NCI-H1105 treated with DMSO at 0.1 percent for 48 hours (cell line): ENCODE measurements around the gene TXNL4A.

Experiments used
- DNase-seq: peaks from one replicate; lab custom pipeline; 2025; lab: John Stamatoyannopoulos, UW

The TXNL4A gene

GRCh38 chr18:79991494-79991893, 3.1 kb upstream of the TXNL4A start:
- no peak for DNase-seq

GRCh38 chr18:79989195-79989497, 783 bp upstream of the TXNL4A start:
- no peak for DNase-seq

- DNase-seq, result peak; percentile 73
Observed at GRCh38 chr18:79988071-79988450, 302 bp downstream of the TXNL4A start.

GRCh38 chr18:79987566-79987965, 797 bp downstream of the TXNL4A start:
- DNase-seq, result no peak

- no peak for DNase-seq
Observed at GRCh38 chr18:79986726-79987125, 1.6 kb downstream of the TXNL4A start.

- DNase-seq, result no peak
Observed at GRCh38 chr18:79985172-79985571, 3.2 kb downstream of the TXNL4A start.

GRCh38 chr18:79983793-79984192, 4.6 kb downstream of the TXNL4A start:
- no peak for DNase-seq

GRCh38 chr18:79983253-79983652, 5.1 kb downstream of the TXNL4A start:
- no peak for DNase-seq

- no peak for DNase-seq
Observed at GRCh38 chr18:79982736-79983135, 5.6 kb downstream of the TXNL4A start.

- no peak for DNase-seq
Observed at GRCh38 chr18:79980585-79980984, 7.8 kb downstream of the TXNL4A start.

GRCh38 chr18:79979843-79980242, 8.5 kb downstream of the TXNL4A start:
- no peak for DNase-seq

GRCh38 chr18:79975985-79976680, 12.2 kb downstream of the TXNL4A start:
- DNase-seq, result no peak

GRCh38 chr18:79975043-79975442, 13.3 kb downstream of the TXNL4A start:
- no peak for DNase-seq

- DNase-seq, result no peak
Observed at GRCh38 chr18:79974025-79974654, 14.2 kb downstream of the TXNL4A start.

- no peak for DNase-seq
Observed at GRCh38 chr18:79973517-79973916, 14.8 kb downstream of the TXNL4A start.

GRCh38 chr18:79972720-79973119, 15.6 kb downstream of the TXNL4A start:
- no peak for DNase-seq

GRCh38 chr18:79971986-79972385, 16.4 kb downstream of the TXNL4A start:
- DNase-seq, result no peak

GRCh38 chr18:79971211-79971952, 17.0 kb downstream of the TXNL4A start:
- no peak for DNase-seq

- no peak for DNase-seq
Observed at GRCh38 chr18:79970419-79971133, 17.8 kb downstream of the TXNL4A start.

GRCh38 chr18:79965119-79965902, 23.1 kb downstream of the TXNL4A start:
- DNase-seq, result peak; percentile 65

- no peak for DNase-seq
Observed at GRCh38 chr18:79964330-79965118, 23.8 kb downstream of the TXNL4A start, which contains the start of gene HSBP1L1. HSBP1L1 (plus strand) TSS chr18:79964643; CDS start chr18:79964736, 93 bp downstream.
